Glutamatergic neuron (in vitro differentiated cells): Measurements from ENCODE around the gene ZFPM1. TPM values are rescaled to one million over a fixed set of nuclear protein-coding genes. Genes with fewer than 3 reads are reported as not detected.

Source experiments
- DNase-seq: peaks from one replicate; pipeline ENCODE4 v3.0.0; 2022
- H3K27ac Mint-ChIP-seq: one replicate; pipeline ENCODE4 v1.8.0; 2020; ENCODE audit warnings: mild to moderate bottlenecking, mixed read lengths, inconsistent platforms; ENCODE audit not compliant: unreplicated experiment
- H3K27me3 Mint-ChIP-seq: one replicate; pipeline ENCODE4 v1.8.0; 2020; ENCODE audit warnings: mild to moderate bottlenecking, moderate library complexity, mixed read lengths, inconsistent platforms; ENCODE audit not compliant: unreplicated experiment
- H3K36me3 Mint-ChIP-seq: one replicate; pipeline ENCODE4 v1.8.0; 2020; ENCODE audit warnings: mild to moderate bottlenecking, mixed read lengths, inconsistent platforms; ENCODE audit not compliant: unreplicated experiment
- H3K4me1 Mint-ChIP-seq: one replicate; pipeline ENCODE4 v1.8.0; 2020; ENCODE audit warnings: mild to moderate bottlenecking, low read depth, mixed read lengths, inconsistent platforms; ENCODE audit not compliant: unreplicated experiment
- H3K4me3 Mint-ChIP-seq: one replicate; pipeline ENCODE4 v1.8.0; 2020; ENCODE audit warnings: mild to moderate bottlenecking, mixed read lengths, inconsistent platforms; ENCODE audit not compliant: unreplicated experiment
- H3K9me3 Mint-ChIP-seq: one replicate; pipeline ENCODE4 v1.8.0; 2020; ENCODE audit warnings: mild to moderate bottlenecking, moderate library complexity, mixed read lengths, inconsistent platforms; ENCODE audit not compliant: unreplicated experiment
- CTCF ChIP-seq: fragments of 200-600 bp; sonication (generic); IDR thresholded peaks from one replicate; pipeline ENCODE4 v1.5.0; 2021; ENCODE audit not compliant: partially characterized antibody, unreplicated experiment
- total RNA-seq: library from RNA; stranded (reverse); fragmentation: NEBNext Ultra II Directional; extraction: Animal tissue kit (Norgen Biotek cat#: 25700); gene quantifications from one replicate; pipeline ENCODE4 v1.2.1, GENCODE V29; 2021; ENCODE audit not compliant: unreplicated experiment

ZFPM1 gene
- total RNA-seq, 1 donor from 2014 or later, result 11.1 TPM

GRCh38 chr16:88491001-88491559 lies 38.0 kb downstream of the ZFPM1 start:
- Mint-ChIP-seq H3K27ac (no peak overlapping the region), H3K27me3 (peaks cover 8% of the 10 kb centered on the region), H3K36me3 (no peaks in the 10 kb centered on the region), H3K4me1 (peaks cover 14% of the 10 kb centered on the region), H3K9me3 (peaks cover 3% of the 10 kb centered on the region), H3K4me3 (no peak overlapping the region)
- no peak for TF ChIP-seq CTCF
- no peak for DNase-seq

GRCh38 chr16:88491560-88492310 lies 38.7 kb downstream of the ZFPM1 start:
- no peak for DNase-seq
- Mint-ChIP-seq H3K27ac (no peak overlapping the region), H3K27me3 (peaks cover 5% of the 10 kb centered on the region), H3K4me1 (peaks cover 10% of the 10 kb centered on the region), H3K9me3 (peaks cover 3% of the 10 kb centered on the region), H3K4me3 (no peak overlapping the region), H3K36me3 (no peaks in the 10 kb centered on the region)
- no peak for TF ChIP-seq CTCF

GRCh38 chr16:88493879-88494278 lies 40.8 kb downstream of the ZFPM1 start:
- H3K27me3 Mint-ChIP-seq, result peaks cover 5% of the 10 kb centered on the region
- no peak overlapping the region for H3K4me3 Mint-ChIP-seq
- peaks cover 3% of the 10 kb centered on the region for H3K9me3 Mint-ChIP-seq
- TF ChIP-seq CTCF, result no peak
- DNase-seq, result no peak
- H3K4me1 Mint-ChIP-seq, result peaks cover 4% of the 10 kb centered on the region
- H3K27ac Mint-ChIP-seq, result no peak overlapping the region
- H3K36me3 Mint-ChIP-seq, result no peaks in the 10 kb centered on the region

- Mint-ChIP-seq H3K36me3 (no peaks in the 10 kb centered on the region), H3K9me3 (peaks cover 3% of the 10 kb centered on the region), H3K4me1 (peaks cover 4% of the 10 kb centered on the region), H3K4me3 (no peak overlapping the region), H3K27me3 (peaks cover 5% of the 10 kb centered on the region), H3K27ac (no peak overlapping the region)
- TF ChIP-seq CTCF, result no peak
- no peak for DNase-seq
These were observed 41.5 kb downstream of the ZFPM1 start for GRCh38 chr16:88494335-88495154.
